NCI-H2196 (cell line): ENCODE measurements around the gene GHRH.
A peak's percentile ranks its signal among the peaks of the same experiment; 100 is the strongest.

Experiments
- DNase-seq: peaks from one replicate; lab custom pipeline; 2025; ENCODE audit not compliant: unreplicated experiment; lab: John Stamatoyannopoulos, UW

The GHRH gene

DNA sequence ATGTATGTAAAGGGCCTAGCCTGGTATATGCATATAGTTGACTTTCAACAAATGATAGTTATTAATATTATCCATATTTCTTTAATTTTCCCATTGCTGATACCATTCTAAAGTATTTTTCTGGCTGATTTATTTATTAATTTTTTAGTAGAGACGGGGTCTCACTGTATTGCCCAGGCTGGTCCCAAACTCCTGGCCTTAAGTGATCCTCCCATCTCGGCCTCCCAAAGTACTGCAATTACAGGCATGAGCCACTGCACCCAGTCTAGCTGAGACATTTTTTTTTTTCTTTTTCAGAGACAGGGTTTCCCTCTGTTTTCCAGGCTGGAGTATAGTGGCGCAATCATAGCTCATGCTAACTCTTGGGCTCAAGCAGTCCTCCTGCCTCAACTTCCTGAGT lies 52.4 kb downstream of the GHRH start:
- DNase-seq = no peak

DNA sequence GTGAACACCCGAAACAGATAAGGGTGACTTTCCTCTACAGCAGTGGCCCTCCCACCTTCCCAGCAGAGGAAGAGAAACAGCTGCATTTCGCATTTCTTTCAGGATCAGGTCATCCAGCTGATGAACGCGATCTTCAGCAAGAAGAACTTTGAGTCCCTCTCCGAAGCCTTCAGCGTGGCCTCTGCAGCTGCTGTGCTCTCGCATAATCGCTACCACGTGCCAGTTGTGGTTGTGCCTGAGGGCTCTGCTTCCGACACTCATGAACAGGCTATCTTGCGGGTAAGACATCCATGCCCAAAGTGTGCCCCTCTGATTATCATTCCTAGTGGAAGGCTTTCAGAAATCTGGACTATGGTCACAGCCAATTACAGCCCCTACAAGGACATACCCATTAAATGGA lies 54.4 kb downstream of the GHRH start:
- DNase-seq = no peak

DNA sequence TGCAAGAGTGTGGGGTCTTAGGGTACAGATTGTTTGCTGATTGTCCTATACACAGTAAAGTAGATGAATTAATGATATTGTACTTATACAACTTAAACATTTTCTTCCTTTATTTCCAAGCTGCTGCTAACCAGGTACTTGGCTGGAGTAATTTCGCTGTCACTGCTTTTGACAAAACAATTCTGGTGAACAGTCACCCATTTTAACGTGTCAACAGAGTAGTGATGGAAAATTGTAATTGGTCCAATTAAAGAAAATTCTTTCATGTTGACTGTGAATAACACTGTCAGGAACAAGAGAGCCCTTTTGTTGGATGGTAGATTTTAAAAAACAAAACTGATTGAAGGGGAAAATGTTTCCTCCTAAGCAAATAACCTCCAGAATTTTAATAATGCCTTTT lies 55.8 kb downstream of the GHRH start:
- no peak for DNase-seq

DNA sequence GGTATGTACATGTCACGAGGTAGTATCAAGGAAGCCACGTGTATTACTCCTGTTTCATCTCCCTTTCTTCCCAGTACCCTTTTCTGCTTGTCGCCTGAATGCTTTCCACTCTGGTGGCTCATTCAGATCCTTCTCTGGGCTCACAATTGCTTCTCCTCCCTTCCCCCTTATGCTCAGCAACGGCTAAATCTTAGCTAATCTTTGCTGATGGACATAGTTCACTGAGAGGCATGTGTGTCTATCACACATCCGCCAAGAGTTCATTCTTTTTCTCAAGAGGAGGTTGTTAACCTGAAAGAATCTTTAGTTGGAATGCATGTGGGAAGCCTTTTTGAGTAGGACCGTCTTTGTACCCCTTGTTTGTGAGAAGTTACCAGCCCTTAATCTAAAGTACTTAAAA lies 56.5 kb downstream of the GHRH start:
- no peak for DNase-seq

DNA sequence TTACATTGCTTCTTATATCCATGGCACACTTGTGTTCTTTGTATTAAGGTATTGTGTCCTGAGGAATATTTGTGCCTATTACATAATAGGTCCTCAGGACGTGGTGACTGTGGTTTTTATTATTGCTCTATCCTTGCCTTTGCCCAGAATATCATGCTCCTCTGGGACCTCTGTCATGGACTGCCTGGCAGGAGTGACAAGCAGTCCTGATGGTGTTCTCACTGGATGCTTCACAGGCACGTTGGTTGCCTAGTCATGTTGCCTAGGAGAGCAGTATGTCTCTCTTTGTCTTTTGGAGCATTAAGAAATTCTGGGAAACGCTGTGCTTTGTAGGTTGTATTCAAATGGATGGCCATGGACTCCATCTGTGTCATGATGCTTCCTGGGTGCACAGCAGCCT lies 57.6 kb downstream of the GHRH start:
- no peak for DNase-seq

DNA sequence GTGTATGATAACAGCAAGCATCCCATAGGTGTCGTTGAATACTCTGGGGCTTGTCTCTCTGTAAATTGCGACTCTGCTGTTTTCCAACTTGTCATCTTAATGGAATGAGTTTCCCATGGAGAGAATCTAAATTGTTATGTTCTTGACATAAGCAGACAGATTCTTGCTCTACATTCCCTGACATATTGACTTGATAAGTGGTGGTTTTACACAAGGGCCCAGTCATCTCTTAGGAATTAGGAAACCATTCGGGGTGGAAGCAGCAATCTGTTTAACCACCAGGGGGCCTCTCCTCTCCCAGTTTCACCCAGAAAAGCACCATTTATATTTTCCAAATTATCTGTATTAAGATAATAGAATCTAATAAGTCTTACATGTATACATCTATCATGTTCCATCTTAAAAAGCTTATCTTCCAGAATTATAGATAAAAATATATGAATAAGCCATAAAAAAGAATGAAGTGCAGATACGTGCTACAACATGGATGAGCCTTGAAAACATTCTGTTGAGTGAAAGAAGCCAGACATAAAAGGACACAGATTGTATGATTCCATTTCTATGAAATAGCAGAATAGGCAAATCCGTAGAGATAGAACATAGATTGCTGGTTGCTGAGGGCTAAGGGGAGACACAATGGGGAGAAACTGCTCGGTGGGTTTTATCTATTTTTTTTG lies 59.2 kb downstream of the GHRH start:
- DNase-seq = peak; percentile 45

DNA sequence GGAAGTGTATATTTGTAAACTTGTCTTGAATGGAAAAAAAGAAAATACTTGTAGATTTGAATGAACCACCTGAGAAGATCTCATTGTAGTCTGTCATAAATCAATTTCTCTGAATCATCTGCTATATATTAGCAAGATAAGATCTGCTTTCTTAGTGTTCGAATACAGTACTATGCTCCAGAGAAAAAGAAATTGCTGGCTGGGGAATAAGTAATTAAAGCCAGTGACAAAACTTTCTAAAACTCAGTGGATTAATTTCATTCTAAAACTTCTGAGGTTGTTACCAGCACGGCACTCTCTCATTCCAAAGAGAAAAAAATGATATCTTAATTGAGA lies 59.8 kb downstream of the GHRH start:
- no peak for DNase-seq
